Mesodermal cell (in vitro differentiated cells): Measurements from ENCODE around the gene S1PR4.
"Not testable (repeated sequence)": the region's sequence is repeated elsewhere in the genome, so short reads cannot be mapped to it uniquely, and the experiment has no call there.

Experiments used
- H3K27ac ChIP-seq: 2 replicates; pipeline ENCODE4 v1.7.0; 2013; ENCODE audit warnings: mild to moderate bottlenecking, low read depth, low read length, moderate library complexity; ENCODE audit not compliant: severe bottlenecking
- H3K36me3 ChIP-seq: 2 replicates; pipeline ENCODE4 v1.7.1; 2013; ENCODE audit warnings: mild to moderate bottlenecking, low read length, moderate library complexity; ENCODE audit not compliant: control insufficient read depth, insufficient read depth
- H3K4me1 ChIP-seq: one replicate; pipeline ENCODE4 v1.7.1; 2013; ENCODE audit warnings: mild to moderate bottlenecking, low read length; ENCODE audit not compliant: insufficient read depth, control insufficient read depth, poor library complexity, severe bottlenecking
- H3K4me3 ChIP-seq: 2 replicates; pipeline ENCODE4 v1.7.0; 2013; ENCODE audit warnings: low read length, control low read depth, mild to moderate bottlenecking; ENCODE audit not compliant: insufficient read depth, poor library complexity, severe bottlenecking; ENCODE audit errors: extremely low read depth
- H3K9me3 ChIP-seq: 2 replicates; pipeline ENCODE4 v1.7.1; 2013; ENCODE audit warnings: mild to moderate bottlenecking, low read length, moderate library complexity; ENCODE audit not compliant: control insufficient read depth
- WGBS, 2 experiments: methylation state at CpG; one replicate each; pipeline ENCODE4 v1.1.5; 2013; ENCODE audit warnings: missing lambda C conversion rate in 2 of 2; ENCODE audit not compliant: insufficient coverage in 2 of 2; 5-methylcytosine and 5-hydroxymethylcytosine counted together

S1PR4 gene

GRCh38 chr19:3190921-3191805 is 12.6 kb downstream of the S1PR4 start:
- no peak overlapping the region for H3K4me3 ChIP-seq
- 93 to 96% methylated on average over 24 to 45 of the region's 46 CpGs for WGBS, 2 experiments
- peaks cover 13% of the 10 kb centered on the region for H3K4me1 ChIP-seq

GRCh38 chr19:3191806-3192104 is 13.2 kb downstream of the S1PR4 start:
- not testable (repeated sequence) for H3K9me3 ChIP-seq, H3K4me3 ChIP-seq, H3K27ac ChIP-seq
- Histone ChIP-seq H3K4me1 (peaks cover 13% of the 10 kb centered on the region), H3K36me3 (peaks cover 57% of the 10 kb centered on the region)
- WGBS, 2 experiments: 87 to 97% methylated on average over 12 of the region's 12 CpGs

More at GRCh38 chr19:3190921-3191805, 12.6 kb downstream of the S1PR4 start:
- Histone ChIP-seq H3K27ac (no peak overlapping the region), H3K36me3 (peaks cover 53% of the 10 kb centered on the region), H3K9me3 (no peaks in the 10 kb centered on the region)

DNA sequence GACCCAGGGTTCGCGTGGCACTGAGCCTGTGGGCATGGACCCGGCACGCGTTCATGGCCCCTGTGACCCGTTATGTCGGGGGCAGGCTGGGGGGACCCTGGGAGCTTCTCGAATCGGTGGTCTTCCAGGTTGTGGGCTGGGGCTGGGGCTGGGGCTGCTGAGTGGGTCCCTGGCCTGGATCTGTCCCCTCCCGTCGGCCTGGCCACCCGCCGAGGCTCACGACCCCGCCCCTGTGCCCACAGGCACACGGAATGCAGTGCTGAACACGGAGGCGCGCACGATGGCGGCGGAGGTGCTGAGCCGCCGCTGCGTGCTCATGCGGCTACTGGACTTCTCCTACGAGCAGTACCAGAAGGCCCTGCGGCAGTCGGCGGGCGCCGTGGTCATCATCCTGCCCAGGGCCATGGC is 13.7 kb downstream of the S1PR4 start:
- H3K4me1 ChIP-seq: peaks cover 8% of the 10 kb centered on the region
- peaks cover 61% of the 10 kb centered on the region for H3K36me3 ChIP-seq
- 96 to 98% methylated on average over 29 to 32 of the region's 32 CpGs for WGBS, 2 experiments
- H3K9me3 ChIP-seq: no peaks in the 10 kb centered on the region
- H3K4me3 ChIP-seq: no peak overlapping the region
- no peak overlapping the region for H3K27ac ChIP-seq

GRCh38 chr19:3192684-3193083 is 14.1 kb downstream of the S1PR4 start:
- no peaks in the 10 kb centered on the region for H3K9me3 ChIP-seq
- 96 to 98% methylated on average over 10 to 13 of the region's 14 CpGs for WGBS, 2 experiments
- peaks cover 3% of the 10 kb centered on the region for H3K4me1 ChIP-seq
- peaks cover 61% of the 10 kb centered on the region for H3K36me3 ChIP-seq
- H3K4me3 ChIP-seq: no peak overlapping the region
- no peak overlapping the region for H3K27ac ChIP-seq

- no peaks in the 10 kb centered on the region for H3K9me3 ChIP-seq
- H3K27ac ChIP-seq: no peak overlapping the region
- no peak overlapping the region for H3K4me3 ChIP-seq
- peaks cover 56% of the 10 kb centered on the region for H3K36me3 ChIP-seq
- 94 to 96% methylated on average over 40 of the region's 40 CpGs for WGBS, 2 experiments
- peaks cover 3% of the 10 kb centered on the region for H3K4me1 ChIP-seq
These were observed 14.9 kb downstream of the S1PR4 start for GRCh38 chr19:3193256-3194105.

GRCh38 chr19:3194106-3195087 is 15.8 kb downstream of the S1PR4 start:
- H3K4me1 ChIP-seq: no peaks in the 10 kb centered on the region
- 91 to 92% methylated on average over 16 to 17 of the region's 17 CpGs for WGBS, 2 experiments
- H3K36me3 ChIP-seq: peaks cover 53% of the 10 kb centered on the region
- H3K9me3 ChIP-seq: no peaks in the 10 kb centered on the region
- no peak overlapping the region for H3K27ac ChIP-seq
- no peak overlapping the region for H3K4me3 ChIP-seq

- Histone ChIP-seq H3K9me3 (no peaks in the 10 kb centered on the region), H3K36me3 (peaks cover 43% of the 10 kb centered on the region), H3K27ac (no peak overlapping the region), H3K4me1 (no peaks in the 10 kb centered on the region), H3K4me3 (no peak overlapping the region)
- WGBS, 2 experiments: 92 to 96% methylated on average over 29 to 40 of the region's 42 CpGs
These were observed 17.7 kb downstream of the S1PR4 start for GRCh38 chr19:3196064-3196932.

DNA sequence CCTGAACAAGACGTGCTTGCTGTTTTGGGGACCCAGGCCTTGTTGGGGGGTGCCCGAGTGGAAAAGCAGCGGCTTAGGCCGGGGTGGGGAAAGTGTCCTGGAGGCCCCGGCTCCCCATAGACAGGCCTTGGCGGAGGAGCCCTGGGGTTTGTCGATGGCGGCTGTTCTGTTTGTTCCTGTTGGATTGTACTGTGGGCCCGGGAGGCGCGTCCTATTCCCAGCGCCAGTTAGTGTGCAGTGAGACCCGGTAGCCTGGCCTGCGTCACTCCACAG is 18.3 kb downstream of the S1PR4 start:
- Histone ChIP-seq H3K27ac (no peak overlapping the region), H3K9me3 (no peaks in the 10 kb centered on the region), H3K4me3 (no peak overlapping the region), H3K36me3 (peaks cover 44% of the 10 kb centered on the region), H3K4me1 (no peaks in the 10 kb centered on the region)
- 96 to 97% methylated on average over 12 to 13 of the region's 14 CpGs for WGBS, 2 experiments

GRCh38 chr19:3198901-3199700 is 20.5 kb downstream of the S1PR4 start:
- Histone ChIP-seq H3K36me3 (peaks cover 52% of the 10 kb centered on the region), H3K27ac (no peak overlapping the region), H3K4me1 (no peaks in the 10 kb centered on the region), H3K4me3 (no peak overlapping the region), H3K9me3 (no peaks in the 10 kb centered on the region)
- WGBS, 2 experiments: 95 to 96% methylated on average over 39 of the region's 43 CpGs
